GM12878 (cell line): Measurements from ENCODE around the gene VIPR2. TPM values are rescaled to one million over a fixed set of nuclear protein-coding genes. Genes with fewer than 3 reads are reported as not detected.

Experiments
- ATAC-seq: fragments of 200-7000 bp; cut with Tn5 transposase; 3 replicates; pipeline ENCODE4 v1.9.1; 2020; ENCODE audit warnings: mild to moderate bottlenecking, moderate library complexity
- BruUV-seq: library from RNA; stranded (reverse); fragments of 400-500 nt; replicated peaks from 2 replicates; lab custom pipeline; 2021; lab: Mats Ljungman, UMichigan
- CTCF ChIA-PET: fragments of 300-600 bp; sonication (Branson Sonifier 250); formaldehyde crosslinking; extraction: SDS; loops from one replicate; lab custom pipeline; 2021; ENCODE audit warnings: inconsistent platforms; lab: Yijun Ruan, JAX
- POLR2A ChIA-PET: fragments of 350-600 bp; formaldehyde crosslinking; extraction: SDS; loops from one replicate; lab custom pipeline; 2021; ENCODE audit warnings: inconsistent platforms; lab: Charles Lee
- RAD21 ChIA-PET: fragments of 300-600 bp; sonication (Branson Sonifier 250); formaldehyde crosslinking; loops from one replicate; lab custom pipeline; 2023; ENCODE audit warnings: antibody characterized with exemption; ENCODE audit not compliant: unreplicated experiment; lab: Charles Lee
- SMC1A ChIA-PET: fragments of 300-600 bp; sonication (Branson Sonifier 250); formaldehyde crosslinking; loops from one replicate; lab custom pipeline; 2023; ENCODE audit not compliant: unreplicated experiment, uncharacterized antibody; lab: Charles Lee
- DNase-seq: peaks from one replicate; pipeline ENCODE4 v3.0.0-alpha.2; 2011; ENCODE audit warnings: low read depth, low spot score
- FAIRE-seq: peaks from 3 replicates; lab custom pipeline; 2011; peaks lifted over from hg19 to GRCh38; lab: Jason Lieb, UNC
- H2AFZ ChIP-seq: 2 replicates; pipeline ENCODE4 v1.6.0; 2011; ENCODE audit warnings: low read depth, low read length, control low read depth; ENCODE audit not compliant: control insufficient read depth
- H3K27ac ChIP-seq: 2 replicates; pipeline ENCODE4 v1.5.1; 2011; ENCODE audit warnings: control low read depth; ENCODE audit not compliant: control insufficient read depth, insufficient read depth
- H3K27me3 ChIP-seq, 2 experiments: replicated peaks in 1 of 2; 2 replicates each; pipeline versions ENCODE4 v1.6.0 to v1.6.1; 2011; ENCODE audit warnings: low read length in 1 of 2; ENCODE audit not compliant: control insufficient read depth in 2 of 2, insufficient read depth in 2 of 2
- H3K36me3 ChIP-seq, 2 experiments: 2 replicates each; pipeline ENCODE4 v1.5.1; 2011; ENCODE audit warnings: low read length in 1 of 2; ENCODE audit not compliant: control insufficient read depth in 2 of 2, insufficient read depth in 2 of 2
- H3K4me1 ChIP-seq: 2 replicates; pipeline ENCODE4 v1.6.1; 2011; ENCODE audit warnings: mild to moderate bottlenecking, low read length, moderate library complexity, mixed read lengths; ENCODE audit not compliant: control insufficient read depth, insufficient read depth
- H3K4me2 ChIP-seq: 2 replicates; pipeline ENCODE4 v1.6.0; 2011; ENCODE audit warnings: control low read depth; ENCODE audit not compliant: control insufficient read depth, insufficient read depth
- H3K4me3 ChIP-seq: fragments of 200-600 bp; sonication (generic); 2 replicates; pipeline ENCODE4 v1.5.1; 2016
- H3K79me2 ChIP-seq: 2 replicates; pipeline ENCODE4 v1.6.0; 2011; ENCODE audit warnings: low read length; ENCODE audit not compliant: control insufficient read depth, insufficient read depth
- H3K9ac ChIP-seq: 2 replicates; pipeline ENCODE4 v1.8.0; 2011; ENCODE audit warnings: low read length, control low read depth, mixed read lengths; ENCODE audit not compliant: control insufficient read depth, insufficient read depth
- H3K9me3 ChIP-seq: replicated peaks from 3 replicates; pipeline ENCODE4 v1.5.1; 2011; ENCODE audit warnings: mild to moderate bottlenecking, low read length; ENCODE audit not compliant: control insufficient read depth, insufficient read depth
- H4K20me1 ChIP-seq: 2 replicates; pipeline ENCODE4 v1.6.0; 2011; ENCODE audit not compliant: control insufficient read depth, insufficient read depth
- CHD2 ChIP-seq: IDR thresholded peaks from 2 replicates; pipeline ENCODE4 v1.6.1; 2011; ENCODE audit warnings: low read depth, low read length, improper control_type of control experiment, borderline replicate concordance
- GATAD2B ChIP-seq: fragments of 450-650 bp; conservative IDR thresholded peaks from 2 replicates; pipeline ENCODE4 v1.6.1; 2017; ENCODE audit warnings: low read depth, mild to moderate bottlenecking, moderate library complexity
- JUND ChIP-seq: IDR thresholded peaks from 2 replicates; pipeline ENCODE4 v1.6.1; 2012; ENCODE audit warnings: low read depth, mild to moderate bottlenecking, low read length, improper control_type of control experiment, moderate library complexity
- RAD21 ChIP-seq: IDR thresholded peaks from 2 replicates; pipeline ENCODE4 v1.6.1; 2011; ENCODE audit warnings: mild to moderate bottlenecking, low read depth, low read length, moderate library complexity; ENCODE audit not compliant: insufficient read depth
- WGBS: methylation state at CpG from one replicate; pipeline ENCODE4 v1.1.6; 2016; ENCODE audit warnings: low lambda C conversion rate; ENCODE audit not compliant: insufficient replicate concordance, insufficient coverage; ENCODE audit errors: missing lambda C conversion rate; 5-methylcytosine and 5-hydroxymethylcytosine counted together
- in situ Hi-C: fragments of 300-500 bp; cut with MboI; formaldehyde crosslinking; loops from 9 replicates; pipeline ENCODE4 v1.14.3; 2018; ENCODE audit warnings: mixed read lengths
- intact Hi-C: fragments of 100-400 bp; cut with micrococcal nuclease; formaldehyde crosslinking; loops from one replicate; pipeline ENCODE4 v1.14.2; 2022; ENCODE audit not compliant: unreplicated experiment
- polyA plus RNA-seq, 11 experiments: library from polyadenylated mRNA; depleted of rRNA in 4 of 11; unstranded in 6 of 11; stranded (reverse) in 5 of 11; fragments of >200 nt; fragmentation: Nextera tagmentation in 4 of 11; fragmentation: Illumina TruSeq in 1 of 11; extraction: Ambion mirVana in 4 of 11; extraction: Trizol in 1 of 11; gene quantifications; 1 replicate in 1 of 11; 2 replicates in 10 of 11; pipeline versions ENCODE4 v1.2.1 to v1.2.3, GENCODE V29; 2011 to 2016; ENCODE audit warnings: inconsistent platforms in 2 of 11, missing spikeins in 2 of 11, low read depth in 1 of 11
- total RNA-seq, 4 experiments: library from RNA; depleted of rRNA in 3 of 4; stranded (reverse); fragments of >200 nt in 3 of 4; fragmentation: Illumina TruSeq in 1 of 4; extraction: Trizol in 1 of 4; gene quantifications; 2 replicates each; pipeline versions ENCODE4 v1.2.1 to v1.2.3, GENCODE V29; 2013 to 2021
- TF ChIP-seq, protein P1 (sequence below): IDR thresholded peaks from 2 replicates; pipeline ENCODE4 v1.6.1; 2011; ENCODE audit warnings: borderline replicate concordance, low read depth, mild to moderate bottlenecking, moderate library complexity, mixed read lengths, low read length; ENCODE audit not compliant: insufficient read depth; ENCODE audit errors: extremely low read length

The VIPR2 gene
- total and polyA plus RNA-seq, 10 of the 15 experiments (the other 5 are each of a cell fraction or from before 2014, with no cell fraction given) = not detected

DNA sequence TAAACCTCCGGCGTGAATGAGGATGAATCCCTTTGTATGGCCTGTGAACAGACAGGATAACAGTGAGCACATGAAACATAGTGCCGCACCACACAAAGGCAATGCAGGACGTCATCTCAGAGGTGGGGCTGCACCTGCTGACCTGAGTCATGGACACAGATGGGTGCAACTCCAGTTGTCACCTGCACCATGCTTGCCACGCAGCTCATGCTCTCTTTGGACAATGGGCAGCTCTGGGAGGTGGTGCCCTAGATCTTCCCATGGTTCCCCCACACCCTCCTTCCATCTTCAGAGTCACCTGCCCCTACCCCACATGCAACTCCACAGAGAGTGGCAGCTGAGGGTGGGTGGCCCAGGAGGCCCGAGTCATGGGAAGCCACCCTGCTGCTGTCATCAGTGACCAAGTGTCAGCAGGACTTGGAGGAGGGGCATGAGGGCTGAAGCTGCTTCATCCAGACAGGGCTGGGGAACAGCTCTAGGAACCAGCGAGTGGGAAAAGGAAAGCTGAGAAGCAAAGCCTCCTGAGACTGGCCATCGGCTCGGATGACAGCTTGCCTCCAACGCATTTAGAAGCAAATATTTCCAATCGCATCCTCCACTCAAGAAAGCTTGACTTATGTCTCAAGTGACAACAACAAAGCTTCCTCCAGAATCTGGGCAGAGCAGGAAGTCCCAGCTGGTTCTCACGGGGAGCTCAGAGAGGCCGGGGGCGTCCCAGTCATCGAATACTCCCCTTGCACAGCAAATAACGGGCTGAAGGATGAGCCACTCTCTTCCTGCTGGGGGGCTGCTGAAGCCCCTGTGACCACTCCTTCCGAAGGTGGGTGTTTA is 27.1 kb downstream of the VIPR2 start:
- H3K4me2 ChIP-seq = no peak overlapping the region
- intact Hi-C loops = no loop called here
- in situ Hi-C loops = no loop called here
- no peaks in the 10 kb centered on the region for H3K9me3 ChIP-seq
- ChIA-PET CTCF (no interaction called here), SMC1A (no interaction called here), RAD21 (no interaction called here), POLR2A (no interaction called here)
- peaks cover 0 to 3% of the 10 kb centered on the region in 2 experiments; a peak in 1 of 4 replicates for H3K27me3 ChIP-seq
- no peaks in the 10 kb centered on the region for H3K36me3 ChIP-seq
- no peaks in the 10 kb centered on the region for H4K20me1 ChIP-seq
- 31% methylated on average over 17 of the region's 17 CpGs for WGBS
- no peaks in the 10 kb centered on the region for H3K4me1 ChIP-seq
- DNase-seq (no peak), FAIRE-seq (no peak), ATAC-seq (no peak)
- H3K4me3 ChIP-seq = no peak overlapping the region
- H3K9ac ChIP-seq = no peak overlapping the region
- TF ChIP-seq RAD21 (no peak), CHD2 (no peak), JUND (no peak), GATAD2B (no peak)
- TF ChIP-seq, protein P1, sequence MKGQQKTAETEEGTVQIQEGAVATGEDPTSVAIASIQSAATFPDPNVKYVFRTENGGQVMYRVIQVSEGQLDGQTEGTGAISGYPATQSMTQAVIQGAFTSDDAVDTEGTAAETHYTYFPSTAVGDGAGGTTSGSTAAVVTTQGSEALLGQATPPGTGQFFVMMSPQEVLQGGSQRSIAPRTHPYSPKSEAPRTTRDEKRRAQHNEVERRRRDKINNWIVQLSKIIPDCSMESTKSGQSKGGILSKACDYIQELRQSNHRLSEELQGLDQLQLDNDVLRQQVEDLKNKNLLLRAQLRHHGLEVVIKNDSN = no peak
- H3K27ac ChIP-seq = no peak overlapping the region
- H2AFZ ChIP-seq = no peak overlapping the region
- no peaks in the 10 kb centered on the region for H3K79me2 ChIP-seq
- BruUV-seq = no TSS peak
